HG03175 (cell line): Measurements from ENCODE around the gene EIF3M.
"Not testable (repeated sequence)": the region's sequence is repeated elsewhere in the genome, so short reads cannot be mapped to it uniquely, and the experiment has no call there.

Experiments
- ATAC-seq: cut with Tn5 transposase; IDR thresholded peaks from one replicate; pipeline ENCODE4 v1.9.1; 2021; ENCODE audit warnings: mild to moderate bottlenecking, moderate library complexity; ENCODE audit not compliant: unreplicated experiment

Gene EIF3M

DNA sequence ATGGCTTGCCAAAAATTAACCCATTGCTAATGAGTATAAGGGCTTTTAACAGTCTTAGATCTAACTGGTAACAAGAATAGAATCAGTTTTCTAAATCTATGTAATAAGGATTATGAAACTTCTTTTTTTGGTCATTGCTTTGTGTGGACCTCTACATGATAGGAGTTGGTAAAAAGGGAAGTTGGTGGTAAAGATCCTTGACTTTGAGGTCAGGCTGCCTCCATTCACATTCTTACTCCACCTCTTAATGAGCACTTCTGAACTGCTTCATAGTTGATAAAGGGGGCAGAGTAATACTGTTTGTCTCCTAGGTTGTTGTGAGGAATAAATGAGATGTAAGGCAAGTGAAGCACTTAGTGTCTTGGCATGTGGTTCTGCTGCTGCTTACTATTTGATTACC lies 10.6 kb downstream of the EIF3M start:
- no peak for ATAC-seq

DNA sequence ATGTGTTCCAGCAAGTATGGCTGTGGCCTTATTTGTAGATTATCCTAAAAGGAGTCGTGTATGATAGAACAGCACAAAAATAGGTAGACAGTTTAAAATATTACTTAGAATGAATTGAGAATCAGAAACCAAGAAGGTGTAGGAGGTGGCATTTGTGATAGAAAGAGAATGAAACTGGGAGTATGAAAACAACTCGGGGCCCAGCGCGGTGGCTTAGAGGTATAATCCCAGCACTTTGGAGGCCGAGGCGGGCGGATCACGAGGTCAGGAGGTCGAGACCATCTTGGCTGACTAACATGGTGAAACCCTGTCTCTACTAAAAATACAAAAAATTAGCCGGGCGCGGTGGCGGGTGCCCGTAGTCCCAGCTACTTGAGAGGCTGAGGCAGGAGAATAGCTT lies 12.5 kb downstream of the EIF3M start:
- ATAC-seq = not testable (repeated sequence)

DNA sequence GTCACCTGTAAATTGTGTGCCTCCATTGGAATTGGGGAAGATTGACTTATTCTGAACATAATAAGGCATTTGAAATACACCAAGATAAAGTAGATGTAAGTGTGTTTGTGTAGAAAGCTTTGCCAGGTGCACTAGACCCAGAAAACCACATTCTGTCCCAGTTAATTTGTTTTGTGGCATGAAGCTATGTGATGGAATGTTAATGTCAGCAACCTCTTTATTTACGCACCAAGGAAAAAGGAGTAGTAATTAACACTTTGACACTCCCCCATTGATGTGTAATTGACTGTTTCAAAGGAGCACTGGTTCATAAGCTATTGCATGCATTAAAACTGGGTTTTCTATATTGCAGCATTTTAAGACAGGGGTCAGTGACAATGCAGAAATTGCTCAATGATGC lies 14.3 kb downstream of the EIF3M start:
- ATAC-seq = no peak

DNA sequence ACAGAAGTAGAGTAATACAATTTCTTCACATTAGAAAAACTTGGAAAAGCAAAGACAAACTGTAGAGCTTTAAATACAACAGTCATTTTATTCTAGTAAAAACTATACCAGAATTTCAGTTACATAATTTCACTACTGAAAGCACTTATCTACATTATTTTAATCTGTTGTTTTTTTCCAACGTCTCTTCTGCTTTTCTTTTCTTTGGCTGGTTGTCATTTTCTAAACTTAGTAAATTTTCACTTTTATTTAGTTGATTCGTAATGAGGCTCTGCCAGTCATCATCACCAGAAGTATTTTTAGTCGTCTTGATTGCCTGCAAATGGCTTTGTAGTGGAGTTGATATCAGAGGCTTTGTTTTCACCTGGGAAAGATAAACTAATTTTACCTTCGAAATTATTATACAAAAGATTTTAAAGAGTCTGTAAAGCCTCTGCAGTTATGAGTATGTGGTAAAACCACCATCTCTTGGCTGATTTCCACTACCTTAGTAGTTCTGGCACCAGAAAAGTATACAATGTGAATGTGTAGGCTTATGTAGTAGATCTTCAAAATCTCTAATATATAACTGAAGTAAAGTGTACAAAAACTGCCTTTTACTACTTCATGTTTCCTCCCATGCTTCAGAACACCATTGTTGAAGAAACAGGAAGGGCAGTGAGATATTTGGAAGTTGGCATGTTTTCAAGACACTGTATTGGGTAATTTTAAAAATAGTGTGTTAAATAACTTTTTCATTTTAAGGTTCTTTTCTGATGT lies 19.2 kb downstream of the EIF3M start:
- no peak for ATAC-seq

DNA sequence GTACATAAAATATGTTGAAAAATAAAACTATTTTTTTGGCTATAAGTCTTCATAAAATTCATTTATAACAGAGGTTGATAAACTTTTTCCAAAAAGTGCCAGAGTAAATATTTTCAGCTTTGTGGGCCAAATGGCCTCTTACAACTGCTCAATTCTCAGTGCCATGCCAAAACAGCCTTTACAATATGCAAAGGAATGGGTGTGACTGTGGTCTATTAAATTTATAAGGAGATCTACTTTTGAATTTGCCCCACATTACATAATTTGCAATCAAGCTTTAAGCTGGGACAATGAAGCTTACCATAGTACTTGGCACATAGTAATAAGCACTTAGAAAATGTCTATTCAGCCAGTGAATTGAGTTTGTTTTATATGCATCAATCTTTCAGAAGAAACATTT lies 22.6 kb downstream of the EIF3M start:
- ATAC-seq = no peak

DNA sequence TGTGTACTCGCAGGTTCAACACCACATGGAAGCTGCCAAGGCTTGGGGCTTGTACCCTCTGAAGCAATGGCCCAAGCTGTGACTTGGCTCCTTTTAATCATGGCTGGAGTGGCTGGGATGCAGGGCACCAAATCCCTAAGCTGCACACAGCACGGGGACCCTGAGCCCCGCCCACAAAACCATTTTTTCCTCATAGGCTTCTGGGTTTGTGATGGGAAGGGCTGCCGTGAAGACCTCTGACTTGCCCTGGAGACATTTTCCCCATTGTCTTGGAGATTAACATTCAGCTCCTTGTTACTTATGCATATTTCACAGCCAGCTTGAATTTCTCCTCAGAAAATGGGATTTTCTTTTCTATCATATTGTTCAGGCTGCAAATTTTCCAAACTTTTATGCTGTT lies 25.2 kb downstream of the EIF3M start:
- ATAC-seq = not testable (repeated sequence)

DNA sequence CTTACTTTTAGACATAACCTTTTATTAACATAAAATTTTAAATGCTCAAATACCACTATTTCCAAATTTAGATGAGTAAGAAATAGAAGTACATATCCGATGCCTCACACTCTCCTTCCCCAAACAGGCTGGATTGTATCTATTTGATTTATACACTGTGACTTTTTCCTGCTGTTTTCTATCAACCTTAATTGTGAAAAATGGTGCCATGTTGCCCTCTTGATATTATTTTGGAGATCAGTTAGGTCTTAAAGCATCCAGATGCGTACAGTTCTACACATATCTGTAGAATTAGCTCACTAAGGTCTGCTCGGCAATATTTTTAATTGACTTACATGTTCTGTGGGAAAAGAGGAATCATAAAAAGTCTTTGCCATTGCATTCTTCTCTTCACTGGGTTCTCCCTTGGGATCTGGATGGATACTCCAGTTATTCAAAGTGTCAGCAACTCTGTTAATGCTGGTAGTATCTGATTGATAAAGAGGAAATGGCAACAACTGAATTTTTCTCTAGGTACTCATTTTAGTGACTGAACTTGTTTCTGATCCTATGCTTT lies 27.2 kb downstream of the EIF3M start:
- no peak for ATAC-seq

DNA sequence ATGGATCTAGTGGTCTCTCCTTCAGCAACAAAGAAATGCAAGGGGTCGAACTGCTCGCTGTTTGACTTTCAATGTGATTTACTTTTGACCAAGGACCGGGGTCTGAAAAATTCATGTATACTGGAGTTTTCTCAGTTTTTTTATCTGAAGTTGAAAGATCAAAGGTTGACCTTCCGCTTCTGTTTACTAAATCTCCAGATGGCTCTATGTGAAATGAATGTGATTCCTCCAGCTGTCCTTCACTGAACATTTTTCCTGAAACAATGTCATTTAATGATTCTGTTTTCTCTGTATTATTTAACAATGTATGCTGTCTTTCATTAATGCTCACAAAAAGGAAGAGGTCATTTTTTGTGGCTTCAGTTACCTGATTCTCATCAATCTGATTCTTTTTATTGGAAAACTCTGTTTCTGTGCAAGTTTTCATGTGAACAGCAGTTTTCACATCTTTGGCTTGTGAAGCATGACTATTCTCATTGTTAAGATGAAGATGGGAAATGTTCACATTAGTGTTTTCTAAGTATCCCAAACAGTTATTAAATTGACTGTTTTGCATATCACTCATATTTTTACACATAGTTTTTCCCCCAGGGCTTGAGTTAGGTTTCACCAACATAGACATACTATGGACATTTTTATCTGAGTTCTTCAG lies 30.0 kb downstream of the EIF3M start:
- no peak for ATAC-seq

DNA sequence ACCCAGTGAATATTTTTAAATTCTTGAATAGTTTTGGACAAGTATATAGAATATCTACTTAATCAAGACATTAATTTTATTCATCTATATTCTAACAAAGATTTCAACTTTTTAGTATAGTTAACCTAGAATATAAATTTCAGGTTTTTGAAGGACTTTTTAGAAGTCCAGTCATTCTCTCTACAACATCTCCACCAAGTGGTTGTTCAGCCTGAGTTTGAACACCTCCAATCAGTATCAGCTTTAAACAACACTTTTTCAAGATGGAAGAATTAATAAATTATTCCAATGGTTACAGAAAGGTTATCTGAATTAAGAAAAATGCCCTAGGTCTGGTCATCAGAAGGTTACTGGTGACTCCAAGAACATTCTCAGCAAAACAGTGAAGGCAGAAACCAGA lies 31.8 kb downstream of the EIF3M start:
- ATAC-seq = no peak

DNA sequence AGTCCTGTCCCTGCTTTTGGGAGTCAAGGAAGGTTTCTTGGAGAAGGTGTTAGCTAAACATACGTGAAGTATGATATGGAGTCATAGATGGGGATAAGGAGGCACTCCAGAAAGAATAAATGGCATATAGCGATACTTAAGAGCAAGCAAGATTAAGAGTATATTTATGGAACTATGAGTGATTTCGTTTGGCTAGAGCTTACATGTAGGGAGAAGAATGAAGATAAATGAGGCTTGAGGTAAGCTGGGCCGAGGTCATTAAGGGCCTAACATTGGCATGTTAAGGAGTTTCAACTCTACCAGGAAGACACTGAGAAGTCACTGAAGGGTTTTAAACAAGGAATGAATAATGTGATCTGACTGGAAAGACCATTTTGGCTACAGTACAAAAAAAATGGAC lies 33.3 kb downstream of the EIF3M start:
- ATAC-seq = no peak

DNA sequence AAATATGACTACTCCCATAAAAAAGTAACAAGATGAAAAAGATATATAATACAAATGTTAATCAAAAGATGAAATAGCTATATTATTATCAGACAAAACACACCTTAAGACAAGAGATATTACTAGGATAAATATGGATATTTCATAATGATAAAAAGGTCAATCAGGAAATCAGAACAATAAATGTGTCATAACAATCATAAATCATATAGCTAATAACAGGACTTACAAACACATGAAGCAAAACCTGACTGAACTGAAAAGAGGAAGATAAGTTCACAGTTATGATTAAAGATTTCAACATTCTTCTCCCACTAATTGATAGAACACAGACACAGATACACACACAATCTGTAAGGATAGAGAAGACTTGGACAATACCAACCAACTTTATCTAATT lies 47.2 kb downstream of the EIF3M start:
- no peak for ATAC-seq

DNA sequence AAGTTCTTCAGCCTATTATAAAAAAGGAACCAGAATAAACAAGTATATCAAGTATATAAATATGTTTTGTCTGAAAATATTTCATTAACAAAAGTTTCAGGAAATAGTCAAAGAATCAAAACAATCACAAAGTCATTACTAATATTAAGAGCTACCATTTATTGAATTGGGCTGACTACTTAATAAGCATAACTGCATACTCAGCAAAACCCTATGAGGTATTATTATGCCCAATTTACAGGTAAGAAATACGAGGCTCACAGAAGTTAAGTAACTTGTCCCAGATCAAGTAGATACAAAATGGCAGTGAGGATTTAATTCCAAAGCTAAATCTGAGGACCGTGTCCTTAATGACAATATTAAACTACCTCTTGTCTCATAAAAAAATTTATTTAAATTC lies 52.2 kb downstream of the EIF3M start:
- ATAC-seq = no peak

DNA sequence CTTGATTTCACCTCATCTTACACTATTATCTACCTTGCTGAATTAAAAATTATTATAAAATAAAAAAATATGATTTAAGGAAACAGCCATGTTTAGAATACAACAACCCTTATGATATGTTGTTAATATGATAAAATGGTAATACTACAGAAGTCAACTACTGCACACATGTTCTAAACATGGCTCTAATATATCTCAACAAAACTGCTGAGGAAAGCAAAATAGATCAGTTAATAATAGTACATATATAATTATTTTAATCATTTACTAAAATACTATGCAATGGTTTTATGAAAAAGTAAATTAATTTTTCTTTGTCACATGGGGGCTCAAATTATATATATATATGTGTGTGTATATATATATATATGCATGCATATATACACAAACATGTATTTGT lies 57.7 kb downstream of the EIF3M start:
- no peak for ATAC-seq

DNA sequence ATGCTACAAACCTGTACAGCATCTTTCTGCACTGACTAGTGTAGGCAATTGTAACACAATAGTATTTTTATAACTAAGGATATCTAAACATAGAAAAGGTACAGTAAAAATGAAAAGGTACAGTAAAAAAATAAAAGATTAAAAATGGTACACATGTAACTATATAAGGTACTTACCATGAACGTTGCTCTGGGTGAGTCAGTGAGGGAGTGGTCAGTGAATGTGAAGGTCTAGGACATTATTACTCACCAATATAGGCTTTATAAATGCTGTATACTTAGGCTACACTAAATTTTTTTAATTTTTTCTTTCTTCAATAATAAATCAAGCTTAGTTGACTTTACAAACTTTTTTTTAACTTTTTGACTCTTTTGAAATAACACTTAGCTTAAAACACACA lies 59.9 kb downstream of the EIF3M start:
- ATAC-seq = no peak
